ENCODE measurements around the gene PREX1. TPM values are rescaled to one million over a fixed set of nuclear protein-coding genes. Genes with fewer than 3 reads are reported as not detected.
"Not testable (repeated sequence)": the region's sequence is repeated elsewhere in the genome, so short reads cannot be mapped to it uniquely, and the experiment has no call there.

The PREX1 gene
- total RNA-seq, 1 donor from 2014 or later: 44.0 TPM

DNA sequence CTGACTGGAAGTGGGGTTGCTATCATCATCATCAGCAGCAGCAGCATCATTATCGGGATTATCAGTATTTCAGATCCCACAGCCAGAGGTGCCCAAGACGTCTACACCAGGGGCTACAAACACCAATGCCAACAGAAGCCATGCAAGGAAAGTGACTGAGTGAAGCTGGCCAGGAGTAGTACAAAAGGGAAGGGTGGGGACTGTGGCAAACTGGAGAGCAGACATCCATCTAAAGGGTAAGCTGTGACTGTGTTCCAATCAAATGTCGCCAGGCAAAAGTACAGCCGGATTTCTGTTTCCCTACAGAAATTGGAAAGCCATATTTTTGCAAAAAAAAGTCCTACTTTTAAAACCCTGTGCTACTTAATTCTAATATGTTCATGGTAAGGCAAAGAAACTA, 50.0 kb downstream of the PREX1 start:
- DNase-seq (ENCODE audit: low spot score): no peak

DNA sequence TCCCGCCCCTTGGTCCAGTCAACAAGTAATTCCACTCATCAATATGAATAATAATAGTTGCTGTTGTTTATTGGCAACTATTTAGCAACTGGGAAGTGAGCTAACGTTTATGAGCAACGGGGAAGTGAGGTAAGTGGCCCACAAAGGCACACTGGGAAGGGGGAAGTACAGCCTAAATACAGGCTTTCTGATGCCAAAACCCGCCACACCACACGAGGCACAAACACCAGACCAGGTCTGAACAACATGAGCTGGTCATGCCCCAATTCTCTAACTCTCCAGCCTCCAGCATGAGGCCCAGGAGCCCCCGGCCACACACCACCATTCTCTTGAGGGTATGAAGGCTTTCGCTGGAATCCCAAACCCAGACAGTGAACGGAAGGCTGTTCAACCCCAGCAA, 50.8 kb downstream of the PREX1 start:
- no peak for DNase-seq (ENCODE audit: low spot score)

DNA sequence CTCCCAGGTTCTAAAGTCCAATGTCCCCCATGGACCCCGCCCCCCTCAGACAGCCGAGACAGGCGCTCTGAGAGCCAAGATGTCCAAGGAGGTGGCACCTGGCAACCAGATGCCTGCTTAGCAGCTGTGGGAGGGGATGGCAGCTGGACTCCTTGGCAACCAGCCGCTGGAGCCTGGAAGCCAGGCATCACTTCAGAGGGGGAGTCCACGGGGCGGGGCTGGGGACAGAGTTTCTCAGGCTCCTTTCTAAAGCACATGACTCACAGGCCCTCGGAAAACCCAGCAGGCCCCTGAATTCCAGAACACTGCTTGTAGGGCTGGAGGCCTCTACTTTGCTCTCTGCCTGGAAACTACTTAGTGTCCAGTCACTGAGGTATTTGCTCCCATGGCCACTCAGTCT, 51.5 kb downstream of the PREX1 start:
- DNase-seq (ENCODE audit: low spot score): no peak

DNA sequence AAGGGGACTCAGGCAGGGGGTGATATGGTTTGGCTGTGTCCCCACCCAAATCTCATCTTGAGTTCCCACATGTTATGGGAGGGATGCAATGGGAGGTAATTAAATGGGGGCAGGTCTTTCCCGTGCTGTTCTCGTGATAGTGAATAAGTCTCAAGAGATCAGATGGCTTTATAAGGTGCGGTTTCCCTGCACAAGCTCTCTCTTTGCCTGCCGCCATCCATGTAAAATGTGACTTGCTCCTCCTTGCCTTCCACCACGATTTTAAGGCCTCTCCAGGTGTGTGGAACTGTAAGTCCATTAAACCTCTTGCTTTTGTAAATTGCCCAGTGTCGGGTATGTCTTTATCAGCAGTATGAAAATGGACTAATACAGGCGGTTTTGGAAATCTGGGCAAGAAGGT, 52.3 kb downstream of the PREX1 start:
- not testable (repeated sequence) for DNase-seq (ENCODE audit: low spot score)

DNA sequence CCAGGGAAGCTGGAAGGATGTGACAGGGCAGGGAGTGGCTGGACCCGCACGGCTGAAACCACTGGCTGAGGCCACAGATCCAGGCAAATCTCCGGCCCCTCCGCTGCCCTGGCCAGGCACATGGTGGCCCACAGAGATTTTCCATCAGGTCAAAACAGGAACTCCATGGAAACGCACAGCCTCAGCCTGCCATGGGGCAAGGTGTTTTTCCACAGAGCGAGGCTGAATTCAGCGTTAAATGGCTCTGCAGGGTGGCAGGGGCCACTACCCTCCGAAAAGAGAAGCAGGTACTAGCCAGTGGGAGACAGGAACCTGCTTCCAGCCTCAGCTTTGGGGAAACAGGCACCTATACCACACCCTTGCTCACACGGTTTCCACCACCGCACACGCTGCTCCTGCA, 53.1 kb downstream of the PREX1 start:
- no peak for DNase-seq (ENCODE audit: low spot score)

DNA sequence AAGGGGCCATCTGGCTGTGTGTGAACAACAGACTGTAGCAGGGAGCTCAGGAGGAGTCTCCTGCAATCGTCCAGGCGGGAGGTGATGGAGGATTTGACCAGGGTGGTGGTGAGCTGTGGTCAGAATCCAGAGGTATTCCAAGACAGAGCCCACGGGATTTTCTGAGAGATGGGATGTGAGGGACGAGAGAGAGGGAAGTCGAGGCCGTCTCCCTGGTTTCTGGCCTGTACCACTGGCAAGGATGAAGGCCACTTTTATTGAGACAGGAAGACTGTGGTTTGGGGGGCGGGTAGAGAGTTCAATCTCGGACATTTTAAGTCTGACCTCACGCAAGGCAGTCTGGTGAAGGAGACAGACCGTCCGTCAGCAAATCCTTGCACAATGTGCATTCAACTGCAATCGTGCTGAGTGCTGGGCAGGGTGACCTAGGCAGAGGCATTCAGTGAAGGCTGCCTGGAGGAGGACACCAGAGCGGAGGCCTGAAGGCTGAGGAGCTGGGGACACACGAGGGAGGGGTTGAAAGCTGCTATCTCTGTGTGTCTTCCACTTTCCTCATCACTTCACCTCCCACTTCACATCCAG, 53.9 kb downstream of the PREX1 start:
- no peak for DNase-seq (ENCODE audit: low spot score)

DNA sequence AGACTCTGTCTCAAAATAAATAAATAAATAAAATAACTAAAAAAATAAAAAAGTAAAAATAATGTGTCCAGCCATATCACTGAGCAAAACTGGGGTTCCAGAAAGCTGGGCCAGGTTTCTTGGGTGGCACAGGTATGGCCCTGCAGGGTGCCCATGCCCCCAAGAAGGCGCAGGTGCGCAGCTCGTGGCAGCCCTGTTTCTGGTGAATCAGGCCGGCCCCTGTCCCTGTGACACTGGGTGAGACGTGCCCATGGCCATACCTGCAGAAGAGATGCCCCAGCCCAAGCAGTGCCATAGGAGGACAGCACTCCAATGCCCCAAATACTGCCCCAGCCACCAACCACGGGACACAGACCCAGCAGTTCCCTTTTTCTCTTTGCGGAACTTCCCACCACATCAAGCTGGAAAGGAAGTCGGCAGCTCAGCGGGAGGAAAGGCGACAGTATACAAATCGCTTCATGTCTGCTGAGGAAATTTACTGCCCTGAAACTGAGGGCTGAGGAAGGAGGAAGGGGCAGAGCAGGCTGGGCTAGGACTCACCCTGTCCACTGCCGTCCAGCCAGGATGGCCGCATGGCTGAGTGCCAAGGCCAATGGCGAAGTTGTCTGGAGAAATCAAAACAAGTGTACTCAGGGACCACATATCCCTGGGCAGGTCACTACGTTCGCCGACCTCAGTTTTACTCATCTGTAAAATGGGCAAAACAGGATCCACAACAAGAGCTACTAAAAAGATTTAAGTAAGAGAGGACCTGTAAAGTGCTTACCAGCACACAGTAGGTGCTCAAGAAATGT, 55.4 kb downstream of the PREX1 start:
- no peak for DNase-seq (ENCODE audit: low spot score)

DNA sequence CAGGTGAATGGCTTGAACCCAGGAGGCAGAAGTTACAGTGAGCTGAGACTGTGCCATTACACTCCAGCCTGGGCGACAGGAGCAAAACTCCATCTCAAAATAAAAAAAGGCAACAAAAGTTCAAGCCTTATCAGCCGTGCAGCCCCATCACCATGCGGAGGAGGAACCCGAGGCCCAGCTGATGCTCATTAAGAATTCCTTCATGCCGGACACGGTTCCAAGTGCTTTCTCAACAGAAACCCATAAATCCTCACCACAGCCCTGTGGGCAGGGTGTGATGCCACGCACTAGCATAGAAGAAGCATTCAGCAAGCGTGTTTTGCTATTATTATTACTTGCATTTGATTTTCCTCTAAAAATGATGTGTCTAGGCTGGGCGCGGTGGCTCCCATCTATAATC, 56.3 kb downstream of the PREX1 start:
- no peak for DNase-seq (ENCODE audit: low spot score)

DNA sequence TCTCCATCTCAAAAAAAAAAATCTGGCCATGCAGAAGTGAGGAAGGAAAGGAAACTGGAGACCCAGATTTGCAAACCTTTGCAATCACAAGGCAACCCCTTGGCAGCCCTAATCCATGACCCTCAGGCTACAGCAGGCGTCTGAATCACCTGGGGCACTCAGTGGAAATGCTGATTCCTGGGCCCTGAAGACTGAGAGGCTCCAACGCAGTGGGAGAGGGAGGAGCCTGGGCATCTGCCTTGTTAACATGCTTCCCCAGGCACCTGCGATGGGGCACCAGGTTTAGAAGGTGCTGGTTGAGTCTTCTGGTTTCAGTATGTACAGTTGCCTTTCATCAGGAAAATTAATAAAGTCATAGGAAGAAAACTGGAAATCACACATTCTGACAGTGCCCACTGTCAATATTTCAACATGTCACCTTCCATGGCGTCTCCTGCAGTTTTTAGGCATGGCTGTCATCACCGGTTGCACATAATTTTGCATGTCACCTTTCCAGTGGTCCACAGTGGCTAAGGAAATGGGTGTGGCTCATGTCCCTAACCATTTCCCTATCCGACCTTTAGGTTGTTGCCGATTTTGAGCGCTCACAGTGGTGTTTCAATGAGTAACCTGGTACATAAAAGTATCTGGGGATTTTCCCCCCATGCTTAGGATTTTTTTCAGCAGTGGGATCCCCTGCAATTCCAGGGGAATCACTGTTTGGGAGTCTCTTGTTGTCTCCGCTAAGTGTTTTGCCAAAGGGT, 56.9 kb downstream of the PREX1 start:
- DNase-seq (ENCODE audit: low spot score): no peak

DNA sequence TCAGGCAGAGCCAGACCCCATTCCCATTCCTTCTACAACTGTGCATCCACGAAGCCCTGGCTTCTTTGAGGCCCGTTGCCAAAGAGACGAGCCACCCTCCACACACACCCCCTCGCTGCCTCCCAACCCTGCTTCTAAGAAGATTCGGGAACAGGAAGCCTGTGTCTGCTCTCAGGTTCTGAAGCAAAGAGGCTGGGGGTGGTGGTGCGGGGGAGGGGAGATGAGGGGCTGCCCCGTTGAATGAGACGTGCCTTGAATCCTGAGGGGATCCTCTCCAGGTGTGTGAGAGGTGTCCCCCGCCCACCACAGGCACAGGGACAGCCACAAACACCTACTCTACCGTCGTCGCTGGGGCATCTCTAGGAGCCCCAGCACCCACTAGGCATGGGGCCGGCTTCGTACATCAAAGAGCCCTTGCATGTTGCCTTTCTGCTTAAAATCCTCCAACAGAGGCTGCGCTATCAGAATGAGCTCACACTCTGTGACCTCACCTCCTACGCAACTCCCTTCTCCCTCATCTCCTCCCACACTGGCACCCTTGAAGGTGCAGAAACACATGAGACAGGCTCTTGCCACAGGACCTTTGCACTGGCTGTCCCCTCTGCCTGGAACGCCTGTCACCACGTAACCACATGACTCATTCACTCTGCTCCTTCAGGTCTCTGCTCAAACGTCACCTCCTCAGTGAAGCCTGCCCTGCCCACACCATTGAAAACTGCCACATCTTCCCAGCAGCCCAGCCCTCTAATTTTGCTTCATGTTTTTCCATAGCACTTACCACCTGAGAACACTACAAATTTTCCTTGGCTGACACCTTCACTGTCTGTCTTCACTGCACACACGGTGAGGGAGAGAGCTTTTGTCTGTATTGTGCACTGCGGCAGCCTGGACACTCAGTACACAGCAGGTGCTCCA, 58.5 kb downstream of the PREX1 start:
- no peak for DNase-seq (ENCODE audit: low spot score)

DNA sequence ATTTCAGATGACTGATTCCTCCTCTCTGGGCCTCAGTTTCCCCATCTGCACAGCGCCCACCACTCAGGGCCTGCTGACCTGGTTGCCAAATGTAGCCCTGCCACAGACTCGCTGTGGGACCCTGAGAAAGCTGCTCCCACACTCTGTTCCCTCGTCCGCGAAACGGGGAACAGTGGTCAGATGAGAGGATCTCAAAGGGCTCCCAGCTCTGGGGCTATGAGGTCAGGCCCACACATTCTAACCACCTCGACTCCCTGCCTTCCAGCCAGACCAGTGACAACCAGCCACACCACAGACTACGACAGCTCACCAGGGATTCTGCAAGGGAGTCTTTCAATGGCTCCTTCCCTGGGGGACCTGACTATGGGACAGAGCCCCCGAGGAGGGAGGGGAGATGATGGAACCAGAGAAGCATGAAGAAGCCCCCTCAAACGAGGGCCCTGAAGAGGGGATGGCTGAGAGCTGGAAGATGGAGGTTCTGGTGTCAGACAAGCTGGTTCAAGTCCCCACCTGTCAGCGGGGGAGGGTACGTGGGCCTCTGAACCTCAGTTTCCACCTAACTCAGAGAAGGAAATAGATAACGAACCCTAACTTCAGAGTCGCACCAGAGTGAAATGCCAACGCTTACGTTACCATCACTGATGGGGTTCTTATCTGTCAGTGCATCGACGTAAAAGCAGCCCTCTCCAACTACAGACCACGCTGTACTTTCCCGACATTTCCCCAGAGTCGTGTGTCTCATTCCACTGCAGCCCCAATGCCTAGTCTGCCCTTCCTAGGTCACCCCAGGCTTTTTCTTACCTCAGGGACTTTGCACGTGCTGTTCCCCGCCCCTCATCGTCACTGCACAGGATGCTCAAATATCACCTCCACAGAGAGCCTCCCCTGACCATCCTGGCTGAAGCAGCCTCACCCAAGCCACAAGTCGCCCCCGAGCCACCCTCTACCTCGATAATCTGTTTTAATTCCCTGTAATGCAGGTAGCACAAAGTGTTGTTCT, 60.5 kb downstream of the PREX1 start:
- no peak for DNase-seq (ENCODE audit: low spot score)

DNA sequence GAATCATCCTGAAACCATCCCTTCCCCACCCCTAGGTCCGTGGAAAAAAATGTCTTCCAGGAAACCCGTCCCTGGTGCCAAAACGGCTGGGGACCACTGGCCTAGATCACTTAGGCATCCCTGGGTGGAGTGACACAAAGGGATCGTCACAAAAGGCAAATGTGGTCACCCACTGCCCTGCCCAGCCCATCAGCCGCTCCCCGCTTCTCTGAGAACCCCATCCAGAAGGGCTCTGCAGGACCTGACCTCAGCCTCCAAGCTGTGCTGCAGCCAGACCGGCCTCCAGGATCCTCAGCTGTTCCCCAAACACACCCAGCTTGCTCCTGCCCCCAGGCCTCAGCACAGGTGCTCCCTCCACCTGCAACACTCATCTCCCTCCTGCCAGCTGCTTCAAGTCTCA, 61.6 kb downstream of the PREX1 start:
- no peak for DNase-seq (ENCODE audit: low spot score)

DNA sequence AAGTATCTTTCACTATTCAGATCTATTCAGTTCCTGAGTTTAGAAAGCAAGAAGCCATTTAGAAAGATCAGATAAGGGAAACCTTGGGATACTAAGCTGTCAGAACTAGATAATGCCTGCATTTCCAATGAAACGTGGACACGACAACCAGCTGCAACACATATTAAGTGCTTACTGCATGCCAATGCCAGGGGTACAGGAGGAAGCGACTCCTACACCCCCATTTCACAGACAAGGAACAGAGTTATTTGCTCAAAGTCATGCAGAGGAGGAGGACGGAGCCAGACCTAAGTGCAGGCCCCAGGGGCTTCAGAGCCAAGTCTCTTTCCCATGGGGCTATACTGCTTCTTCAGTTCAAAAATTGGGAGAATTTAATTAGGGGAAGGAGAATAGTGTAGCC, 62.4 kb downstream of the PREX1 start:
- DNase-seq (ENCODE audit: low spot score): no peak

DNA sequence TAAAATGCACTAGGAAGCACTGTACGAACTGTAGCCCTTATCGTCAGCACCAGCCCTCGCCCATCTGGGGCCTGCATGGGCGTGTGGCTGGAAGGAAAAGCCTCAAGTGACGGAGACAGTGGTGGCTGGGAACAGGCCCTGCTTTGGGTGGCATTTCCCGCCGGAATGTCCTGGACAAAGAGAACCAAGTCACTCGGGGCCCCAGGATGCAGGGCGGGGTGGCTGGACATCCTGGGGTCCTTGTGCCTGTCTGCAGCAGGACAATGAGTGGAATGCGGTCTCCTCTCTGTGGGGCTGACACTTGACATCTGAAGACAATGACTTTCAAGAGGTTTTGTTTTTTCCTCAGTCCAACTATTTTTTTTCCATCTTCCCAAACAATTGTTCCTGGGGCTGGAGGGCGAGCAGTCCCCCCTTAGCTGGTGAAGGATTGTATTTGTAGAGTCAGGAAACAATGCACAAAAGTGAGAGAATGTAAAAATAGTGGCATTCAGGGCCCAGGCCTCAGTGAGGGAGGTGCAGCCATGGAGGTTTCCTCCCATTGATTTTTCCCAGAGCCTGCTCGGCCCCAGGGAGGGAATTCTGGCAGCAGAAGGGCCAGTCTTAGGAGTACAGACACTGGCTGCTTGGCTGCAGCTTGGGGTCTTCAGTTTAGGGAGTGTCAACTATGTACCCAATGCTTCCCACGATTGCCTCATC, 64.4 kb downstream of the PREX1 start:
- DNase-seq (ENCODE audit: low spot score): no peak

DNA sequence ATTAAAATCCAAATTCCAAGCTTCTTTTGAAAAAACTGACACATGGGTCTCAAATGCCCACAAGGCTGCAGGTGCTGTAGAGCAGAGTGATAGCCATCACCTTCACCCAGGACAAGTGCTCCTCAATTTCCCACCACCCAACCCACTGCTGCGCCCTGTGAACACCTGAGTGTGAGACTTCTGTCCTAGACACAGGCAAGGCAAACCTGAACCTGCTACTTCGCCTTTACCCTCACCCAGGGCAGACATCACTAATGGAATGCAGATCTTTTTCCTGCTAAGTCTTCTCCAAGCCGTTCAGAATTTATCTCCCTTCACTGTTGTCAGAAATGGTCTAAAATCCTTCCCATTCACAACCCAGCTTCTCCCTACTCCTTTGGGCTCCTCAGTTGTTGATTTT, 65.9 kb downstream of the PREX1 start:
- no peak for DNase-seq (ENCODE audit: low spot score)

DNA sequence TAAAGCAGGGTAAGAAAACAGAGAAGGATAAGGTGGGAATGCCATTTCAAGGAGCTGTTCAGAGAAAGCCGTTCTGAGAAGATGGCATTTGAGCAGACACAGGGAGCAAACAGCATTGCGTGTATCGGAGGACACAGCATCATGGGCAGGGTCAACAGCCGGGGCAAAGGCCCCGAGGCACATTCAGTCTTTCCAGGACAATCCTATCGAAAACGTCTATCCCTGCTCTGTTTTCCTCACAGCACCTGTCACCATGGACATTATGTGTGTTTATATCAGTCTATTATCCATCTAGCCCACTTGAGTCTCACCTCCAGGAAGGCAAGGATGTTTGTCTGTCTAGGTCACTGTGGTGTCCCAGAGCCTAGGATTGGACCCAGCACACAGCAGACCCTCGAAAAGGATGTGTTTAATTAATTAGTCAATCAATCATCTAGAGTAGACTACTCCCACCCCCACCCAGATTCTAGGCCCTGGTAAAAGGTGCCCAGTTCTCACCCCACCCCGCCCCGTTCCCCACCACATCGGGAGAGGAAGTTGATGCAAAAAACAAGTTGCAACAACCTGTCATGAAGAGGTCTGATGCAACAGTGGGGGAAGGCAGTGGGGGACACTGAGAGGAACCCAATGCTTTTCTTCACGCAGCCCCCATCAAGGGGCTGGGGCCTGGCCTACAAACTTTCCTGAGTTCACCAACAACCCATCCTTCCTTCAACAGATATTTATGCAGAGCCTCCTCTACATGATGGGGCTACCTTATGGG, 66.6 kb downstream of the PREX1 start:
- no peak for DNase-seq (ENCODE audit: low spot score)

DNA sequence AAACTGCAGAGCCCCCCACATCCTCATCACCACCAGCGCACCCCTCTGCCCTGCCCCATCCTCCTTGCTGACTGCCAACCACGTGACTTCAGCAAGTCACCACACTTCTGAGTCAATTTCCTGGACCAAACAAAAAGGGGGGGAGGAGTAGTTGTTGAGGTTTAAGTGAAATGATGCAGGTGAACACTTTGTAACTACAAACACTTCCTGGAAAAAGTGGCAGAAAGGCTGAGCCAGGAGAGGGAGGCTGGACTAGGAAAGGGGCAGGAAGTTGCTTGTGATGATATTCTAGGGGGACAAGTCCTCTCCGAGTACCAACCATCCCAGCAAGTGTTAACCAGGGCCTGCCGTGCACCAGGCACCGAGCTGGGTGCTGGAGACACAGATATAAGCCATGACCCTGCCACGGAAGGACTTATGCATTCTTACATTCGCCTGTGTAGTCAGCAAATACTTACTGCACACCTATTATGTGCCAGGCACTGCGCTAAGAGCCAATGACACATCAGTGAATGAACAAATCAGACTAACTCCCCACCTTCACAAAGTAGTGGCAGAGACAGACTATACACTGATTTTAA, 67.3 kb downstream of the PREX1 start:
- DNase-seq (ENCODE audit: low spot score): no peak

DNA sequence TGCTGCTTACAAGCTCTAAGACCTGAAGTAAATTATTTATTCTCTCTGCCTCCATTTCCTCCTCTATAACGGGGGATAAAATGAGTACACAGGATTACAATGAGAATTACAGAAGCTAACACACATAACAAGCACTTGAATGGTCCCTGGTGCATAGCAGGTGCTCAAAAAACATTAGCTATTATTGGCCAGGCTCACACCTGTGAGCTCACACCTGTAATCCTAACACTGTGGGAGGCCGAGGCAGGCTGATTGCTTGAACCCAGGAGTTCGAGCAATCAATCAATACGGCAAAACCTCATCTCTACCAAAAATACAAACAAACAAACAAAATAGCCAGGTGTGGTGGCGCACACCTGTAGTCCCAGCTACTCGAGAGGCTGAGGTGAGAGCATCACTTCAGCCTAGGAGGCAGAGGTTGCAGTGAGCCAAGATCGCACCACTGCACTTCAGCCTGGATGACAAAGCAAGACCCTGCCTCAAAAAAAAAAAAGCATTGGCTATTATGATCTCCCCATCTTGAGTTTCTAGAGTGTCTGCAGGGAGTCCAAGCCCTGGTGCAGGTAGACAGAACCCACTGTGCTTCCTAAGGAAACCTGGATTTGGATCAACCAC, 68.1 kb downstream of the PREX1 start:
- DNase-seq (ENCODE audit: low spot score): no peak
